Erythroblast (primary cell): ENCODE data around the gene EME2.

Source experiments
- GATA1 ChIP-seq: IDR thresholded peaks from 2 replicates; pipeline ENCODE4 v1.6.1; 2011; ENCODE audit warnings: low read depth, mild to moderate bottlenecking, control low read depth, low read length, moderate library complexity
- POLR2A ChIP-seq: IDR thresholded peaks from 2 replicates; pipeline ENCODE4 v1.6.1; 2011; ENCODE audit warnings: mild to moderate bottlenecking, low read length

GRCh38 chr16:1749152-1750117 is 23.2 kb upstream of the EME2 start:
- no peak for TF ChIP-seq POLR2A
- no peak for TF ChIP-seq GATA1
